ENCODE measurements around the gene CRYBG3.
A peak's percentile ranks its signal among the peaks of the same experiment; 100 is the strongest.

Gene CRYBG3

DNA sequence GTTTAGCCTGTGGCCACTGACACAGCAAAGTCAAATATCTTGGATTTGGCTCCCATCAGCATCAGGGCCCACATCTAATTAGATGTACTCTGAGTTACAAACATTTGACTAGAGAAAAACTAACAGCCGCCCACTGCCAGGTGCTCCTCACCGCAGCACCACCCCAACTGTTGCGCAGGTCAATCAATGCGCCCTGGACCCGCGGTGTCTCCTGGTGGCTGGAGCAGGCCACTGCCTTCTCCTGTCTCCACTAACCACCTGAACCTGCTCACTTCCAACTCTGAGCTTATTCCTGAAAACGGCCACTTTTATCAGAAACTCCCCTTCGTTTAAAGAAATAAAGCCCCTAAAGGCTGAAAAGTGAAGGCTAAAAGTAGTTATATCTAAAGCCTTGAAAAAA is 146.2 kb downstream of the CRYBG3 start:
- DNase-seq (ENCODE audit: low spot score) (no peak), ATAC-seq (ENCODE audit: low read depth) (no peak)
- H3K36me3 ChIP-seq (ENCODE audit: low read depth) = peaks cover 27% of the 10 kb centered on the region
- peaks cover 10% of the 10 kb centered on the region for H3K4me1 ChIP-seq (ENCODE audit: insufficient read depth, poor library complexity, severe bottlenecking)
- H3K9me3 ChIP-seq (ENCODE audit: severe bottlenecking) = no peaks in the 10 kb centered on the region
- no peak overlapping the region for H3K27ac ChIP-seq (ENCODE audit: poor library complexity, severe bottlenecking)
- no peak overlapping the region for H3K4me3 ChIP-seq (ENCODE audit: severe bottlenecking)
- TF ChIP-seq, protein P1, sequence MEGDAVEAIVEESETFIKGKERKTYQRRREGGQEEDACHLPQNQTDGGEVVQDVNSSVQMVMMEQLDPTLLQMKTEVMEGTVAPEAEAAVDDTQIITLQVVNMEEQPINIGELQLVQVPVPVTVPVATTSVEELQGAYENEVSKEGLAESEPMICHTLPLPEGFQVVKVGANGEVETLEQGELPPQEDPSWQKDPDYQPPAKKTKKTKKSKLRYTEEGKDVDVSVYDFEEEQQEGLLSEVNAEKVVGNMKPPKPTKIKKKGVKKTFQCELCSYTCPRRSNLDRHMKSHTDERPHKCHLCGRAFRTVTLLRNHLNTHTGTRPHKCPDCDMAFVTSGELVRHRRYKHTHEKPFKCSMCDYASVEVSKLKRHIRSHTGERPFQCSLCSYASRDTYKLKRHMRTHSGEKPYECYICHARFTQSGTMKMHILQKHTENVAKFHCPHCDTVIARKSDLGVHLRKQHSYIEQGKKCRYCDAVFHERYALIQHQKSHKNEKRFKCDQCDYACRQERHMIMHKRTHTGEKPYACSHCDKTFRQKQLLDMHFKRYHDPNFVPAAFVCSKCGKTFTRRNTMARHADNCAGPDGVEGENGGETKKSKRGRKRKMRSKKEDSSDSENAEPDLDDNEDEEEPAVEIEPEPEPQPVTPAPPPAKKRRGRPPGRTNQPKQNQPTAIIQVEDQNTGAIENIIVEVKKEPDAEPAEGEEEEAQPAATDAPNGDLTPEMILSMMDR (IDR thresholded peaks at IDR 0.05; ENCODE audit: poor library complexity, severe bottlenecking) = no peak
- H3K27me3 ChIP-seq (ENCODE audit: insufficient read depth, poor library complexity, severe bottlenecking) = no peaks in the 10 kb centered on the region

GRCh38 chr3:97968376-97968775 is 146.6 kb downstream of the CRYBG3 start:
- Histone ChIP-seq H3K4me3 (ENCODE audit: severe bottlenecking) (no peak overlapping the region), H3K36me3 (ENCODE audit: low read depth) (peaks cover 22% of the 10 kb centered on the region), H3K27me3 (ENCODE audit: insufficient read depth, poor library complexity, severe bottlenecking) (no peaks in the 10 kb centered on the region), H3K4me1 (ENCODE audit: insufficient read depth, poor library complexity, severe bottlenecking) (peaks cover 10% of the 10 kb centered on the region), H3K9me3 (ENCODE audit: severe bottlenecking) (no peaks in the 10 kb centered on the region), H3K27ac (ENCODE audit: poor library complexity, severe bottlenecking) (no peak overlapping the region)
- TF ChIP-seq, protein P1 (IDR thresholded peaks at IDR 0.05; ENCODE audit: poor library complexity, severe bottlenecking) = no peak
- ATAC-seq (ENCODE audit: low read depth) (no peak), DNase-seq (ENCODE audit: low spot score) (no peak)

DNA sequence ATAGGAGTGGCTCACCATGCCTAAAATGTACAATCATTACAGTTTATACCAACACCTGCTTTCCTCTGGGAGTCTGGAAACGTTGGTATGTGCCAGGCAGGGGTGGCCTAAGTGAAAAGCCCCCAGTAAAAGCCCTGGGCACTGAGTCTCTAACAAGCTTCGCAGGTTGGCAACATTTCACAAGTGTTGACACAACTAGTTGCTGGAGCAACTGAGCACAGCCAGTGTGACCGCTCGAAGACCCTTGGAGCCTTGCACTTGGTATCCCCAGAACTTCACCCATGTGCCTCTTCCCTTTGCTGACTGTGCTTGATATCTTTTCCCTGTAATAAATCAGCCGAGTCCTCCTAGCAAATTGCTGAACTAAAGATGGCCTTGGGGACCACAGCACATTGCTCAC is 147.7 kb downstream of the CRYBG3 start:
- Histone ChIP-seq H3K27ac (ENCODE audit: poor library complexity, severe bottlenecking) (no peak overlapping the region), H3K4me1 (ENCODE audit: insufficient read depth, poor library complexity, severe bottlenecking) (peaks cover 10% of the 10 kb centered on the region), H3K36me3 (ENCODE audit: low read depth) (peaks cover 16% of the 10 kb centered on the region), H3K27me3 (ENCODE audit: insufficient read depth, poor library complexity, severe bottlenecking) (no peaks in the 10 kb centered on the region), H3K9me3 (ENCODE audit: severe bottlenecking) (no peaks in the 10 kb centered on the region), H3K4me3 (ENCODE audit: severe bottlenecking) (no peak overlapping the region)
- TF ChIP-seq, protein P1 (IDR thresholded peaks at IDR 0.05; ENCODE audit: poor library complexity, severe bottlenecking) = no peak
- ATAC-seq (ENCODE audit: low read depth) = no peak
- no peak for DNase-seq (ENCODE audit: low spot score)

DNA sequence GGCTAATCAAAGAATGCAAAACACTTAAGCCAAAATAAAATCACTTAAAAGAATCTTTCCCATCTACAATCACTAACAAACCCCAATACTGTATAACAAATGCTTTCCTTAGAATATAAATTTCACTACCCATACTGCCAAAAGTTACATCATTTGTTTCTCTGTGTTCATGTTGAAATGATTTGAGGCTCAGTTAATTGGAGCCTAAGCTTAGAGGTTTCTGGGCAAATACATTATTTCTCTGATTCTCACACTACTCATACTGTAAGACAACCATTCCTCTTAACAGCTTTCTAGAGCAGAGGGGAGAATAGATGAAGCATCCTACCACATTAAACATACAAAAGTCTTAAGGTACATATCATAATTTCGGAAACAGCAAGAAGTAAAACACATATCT is 148.3 kb downstream of the CRYBG3 start:
- TF ChIP-seq, protein P1 (IDR thresholded peaks at IDR 0.05; ENCODE audit: poor library complexity, severe bottlenecking) = no peak
- Histone ChIP-seq H3K4me1 (ENCODE audit: insufficient read depth, poor library complexity, severe bottlenecking) (peaks cover 10% of the 10 kb centered on the region), H3K27ac (ENCODE audit: poor library complexity, severe bottlenecking) (no peak overlapping the region), H3K36me3 (ENCODE audit: low read depth) (peaks cover 16% of the 10 kb centered on the region), H3K9me3 (ENCODE audit: severe bottlenecking) (no peaks in the 10 kb centered on the region), H3K4me3 (ENCODE audit: severe bottlenecking) (no peak overlapping the region), H3K27me3 (ENCODE audit: insufficient read depth, poor library complexity, severe bottlenecking) (no peaks in the 10 kb centered on the region)
- ATAC-seq (ENCODE audit: low read depth) (no peak), DNase-seq (ENCODE audit: low spot score) (no peak)

- TF ChIP-seq, protein P1 (IDR thresholded peaks at IDR 0.05; ENCODE audit: poor library complexity, severe bottlenecking) = no peak
- Histone ChIP-seq H3K27ac (ENCODE audit: poor library complexity, severe bottlenecking) (peak overlapping the region; percentile 42), H3K36me3 (ENCODE audit: low read depth) (peaks cover 12% of the 10 kb centered on the region), H3K9me3 (ENCODE audit: severe bottlenecking) (no peaks in the 10 kb centered on the region), H3K27me3 (ENCODE audit: insufficient read depth, poor library complexity, severe bottlenecking) (no peaks in the 10 kb centered on the region), H3K4me3 (ENCODE audit: severe bottlenecking) (peak overlapping the region; percentile 52), H3K4me1 (ENCODE audit: insufficient read depth, poor library complexity, severe bottlenecking) (peaks cover 10% of the 10 kb centered on the region)
- ATAC-seq (ENCODE audit: low read depth) (no peak), DNase-seq (ENCODE audit: low spot score) (no peak)
Measured at GRCh38 chr3:97970956-97971620, 149.3 kb downstream of the CRYBG3 start.
